GM18511 (cell line): ENCODE measurements around the gene TMEM108.

Experiments used
- ATAC-seq: cut with Tn5 transposase; IDR thresholded peaks from one replicate; pipeline ENCODE4 v1.9.1; 2021; ENCODE audit warnings: mild to moderate bottlenecking, moderate library complexity; ENCODE audit not compliant: unreplicated experiment

The TMEM108 gene

GRCh38 chr3:133445108-133445507 is 406.9 kb downstream of the TMEM108 start:
- ATAC-seq: no peak
